ENCODE measurements around the gene HSP90B1.

GRCh38 chr12:103969391-103969790 lies 39.2 kb downstream of the HSP90B1 start:
- TF ChIP-seq CTCF (IDR thresholded peaks at IDR 0.05) (no peak), RAD21 (IDR thresholded peaks at IDR 0.05; ENCODE audit: low read length) (no peak), NRF1 (IDR thresholded peaks at IDR 0.05; ENCODE audit: low read depth, low read length) (no peak), EP300 (IDR thresholded peaks at IDR 0.05; ENCODE audit: borderline replicate concordance in 1 of 2, low read depth in 1 of 2, low read length in 1 of 2) (peak in 1 of 2 experiments; percentile 63; a peak in 1 of 4 replicates), IRF3 (IDR thresholded peaks at IDR 0.05; ENCODE audit: low read depth, low read length) (no peak), USF2 (IDR thresholded peaks at IDR 0.05; ENCODE audit: borderline replicate concordance, low read depth, low read length) (no peak), TAF1 (IDR thresholded peaks at IDR 0.05; ENCODE audit: borderline replicate concordance, low read depth, low read length) (no peak)
